CD14-positive monocyte (primary cell): ENCODE data around the gene NMT1. TPM values are rescaled to one million over a fixed set of nuclear protein-coding genes. Genes with fewer than 3 reads are reported as not detected.
A peak's percentile ranks its signal among the peaks of the same experiment; 100 is the strongest.

Source experiments
- DNase-seq, 3 donors: peaks; one replicate each; pipeline ENCODE4 v3.0.0-alpha.2; 2011 to 2022
- H2AFZ ChIP-seq: 2 replicates; pipeline ENCODE4 v1.6.0; 2012; ENCODE audit warnings: mild to moderate bottlenecking, low read depth, low read length, inconsistent platforms; ENCODE audit not compliant: insufficient read depth, poor library complexity, severe bottlenecking
- H3K27ac ChIP-seq, 2 donors: 1 replicate in 1 of 2; 2 replicates in 1 of 2; pipeline ENCODE4 v1.5.1; 2012 to 2013; ENCODE audit warnings: low read length in 2 of 2, control low read depth in 1 of 2, inconsistent platforms in 1 of 2, low read depth in 1 of 2, mild to moderate bottlenecking in 1 of 2
- H3K27me3 ChIP-seq, 2 donors: one replicate each; pipeline versions ENCODE4 v1.6.0 to v1.6.1; 2011 to 2013; ENCODE audit warnings: low read length in 2 of 2; ENCODE audit not compliant: control insufficient read depth in 2 of 2, insufficient read depth in 2 of 2
- H3K36me3 ChIP-seq, 2 donors: replicated peaks in 1 of 2; 1 replicate in 1 of 2; 2 replicates in 1 of 2; pipeline versions ENCODE4 v1.5.1 to v1.6.1; 2012 to 2013; ENCODE audit warnings: low read length in 2 of 2, control low read depth in 1 of 2, inconsistent platforms in 1 of 2, mild to moderate bottlenecking in 1 of 2; ENCODE audit not compliant: insufficient read depth in 2 of 2, control insufficient read depth in 1 of 2
- H3K4me1 ChIP-seq, 2 donors: 1 replicate in 1 of 2; 2 replicates in 1 of 2; pipeline versions ENCODE4 v1.5.1 to v1.6.1; 2012 to 2013; ENCODE audit warnings: low read length in 2 of 2, control low read depth in 1 of 2, inconsistent platforms in 1 of 2, mild to moderate bottlenecking in 1 of 2, moderate library complexity in 1 of 2; ENCODE audit not compliant: insufficient read depth in 2 of 2, control insufficient read depth in 1 of 2
- H3K4me2 ChIP-seq: replicated peaks from 2 replicates; pipeline ENCODE3; 2012; ENCODE audit warnings: low read length, moderate library complexity, mild to moderate bottlenecking; ENCODE audit not compliant: poor library complexity, severe bottlenecking; ENCODE audit errors: extremely low read depth
- H3K4me3 ChIP-seq, 3 experiments: fragments of 200-600 bp in 1 of 3; sonication (generic) in 1 of 3; replicated peaks in 1 of 3; 1 replicate in 2 of 3; 2 replicates in 1 of 3; pipeline ENCODE4 v1.5.1; 2011 to 2013; ENCODE audit warnings: low read length in 3 of 3, mild to moderate bottlenecking in 3 of 3, control low read depth in 2 of 3, low read depth in 2 of 3, inconsistent platforms in 1 of 3, moderate library complexity in 1 of 3
- H3K79me2 ChIP-seq: 2 replicates; pipeline ENCODE4 v1.6.0; 2012; ENCODE audit warnings: mild to moderate bottlenecking, control low read depth, inconsistent platforms, low read length, moderate library complexity; ENCODE audit not compliant: insufficient read depth
- H3K9ac ChIP-seq: 2 replicates; pipeline ENCODE4 v1.6.0; 2017; ENCODE audit warnings: low read length, mild to moderate bottlenecking; ENCODE audit not compliant: insufficient read depth, poor library complexity, severe bottlenecking
- H3K9me3 ChIP-seq, 2 donors: replicated peaks in 1 of 2; 1 replicate in 1 of 2; 2 replicates in 1 of 2; pipeline versions ENCODE4 v1.5.1 to v1.6.1; 2012 to 2013; ENCODE audit warnings: low read length in 2 of 2, control low read depth in 1 of 2; ENCODE audit not compliant: control insufficient read depth in 1 of 2, insufficient read depth in 1 of 2
- H4K20me1 ChIP-seq: 2 replicates; pipeline ENCODE4 v1.6.0; 2012; ENCODE audit warnings: mild to moderate bottlenecking, low read length, control low read depth, moderate library complexity; ENCODE audit not compliant: insufficient read depth
- H3K27ac Mint-ChIP-seq, 7 donors: one replicate each; pipeline ENCODE4 v1.8.0; 2020; ENCODE audit warnings: mild to moderate bottlenecking in 7 of 7, mixed read lengths in 7 of 7, moderate library complexity in 6 of 7, inconsistent platforms in 2 of 7
- H3K27me3 Mint-ChIP-seq, 3 donors: one replicate each; pipeline ENCODE4 v1.8.0; 2021 to 2022; ENCODE audit warnings: low read depth in 3 of 3, mild to moderate bottlenecking in 3 of 3, mixed read lengths in 3 of 3, moderate library complexity in 3 of 3, inconsistent platforms in 1 of 3
- H3K36me3 Mint-ChIP-seq, 2 donors: one replicate each; pipeline ENCODE4 v1.8.0; 2020; ENCODE audit warnings: mixed read lengths in 2 of 2, inconsistent platforms in 1 of 2, mild to moderate bottlenecking in 1 of 2
- H3K4me1 Mint-ChIP-seq: one replicate; pipeline ENCODE4 v1.8.0; 2020; ENCODE audit warnings: mild to moderate bottlenecking, mixed read lengths
- H3K4me3 Mint-ChIP-seq, 2 donors: one replicate each; pipeline ENCODE4 v1.8.0; 2020; ENCODE audit warnings: mild to moderate bottlenecking in 2 of 2, mixed read lengths in 2 of 2, moderate library complexity in 1 of 2
- H3K9me3 Mint-ChIP-seq, 7 donors: one replicate each; pipeline ENCODE4 v1.8.0; 2020 to 2022; ENCODE audit warnings: mixed read lengths in 7 of 7, mild to moderate bottlenecking in 6 of 7, moderate library complexity in 6 of 7, inconsistent platforms in 2 of 7
- WGBS: methylation state at CpG from one replicate; pipeline ENCODE4 v1.1.5; 2013; ENCODE audit warnings: missing lambda C conversion rate; ENCODE audit not compliant: insufficient coverage; 5-methylcytosine and 5-hydroxymethylcytosine counted together
- intact Hi-C, 2 donors: fragments of 100-400 bp; cut with micrococcal nuclease; formaldehyde crosslinking; loops; one replicate each; pipeline versions ENCODE4 v1.15.0 to v1.15.1; 2023
- polyA plus RNA-seq, 3 donors: library from polyadenylated mRNA; depleted of rRNA in 1 of 3; unstranded in 2 of 3; stranded (reverse) in 1 of 3; fragments of 300-500 nt in 2 of 3; fragments of >200 nt in 1 of 3; fragmentation: Illumina TruSeq in 2 of 3; gene quantifications; 1 replicate in 2 of 3; 2 replicates in 1 of 3; pipeline ENCODE4 v1.2.3, GENCODE V29; 2012 to 2021
- TF ChIP-seq, protein P1 (sequence below): fragments of 200-600 bp; IDR thresholded peaks from one replicate; pipeline ENCODE4 v1.8.0; 2022; ENCODE audit warnings: antibody characterized with exemption, mild to moderate bottlenecking

The NMT1 gene
- polyA plus RNA-seq, 3 donors, result 27.2 to 50.2 (median 45.1) TPM

DNA sequence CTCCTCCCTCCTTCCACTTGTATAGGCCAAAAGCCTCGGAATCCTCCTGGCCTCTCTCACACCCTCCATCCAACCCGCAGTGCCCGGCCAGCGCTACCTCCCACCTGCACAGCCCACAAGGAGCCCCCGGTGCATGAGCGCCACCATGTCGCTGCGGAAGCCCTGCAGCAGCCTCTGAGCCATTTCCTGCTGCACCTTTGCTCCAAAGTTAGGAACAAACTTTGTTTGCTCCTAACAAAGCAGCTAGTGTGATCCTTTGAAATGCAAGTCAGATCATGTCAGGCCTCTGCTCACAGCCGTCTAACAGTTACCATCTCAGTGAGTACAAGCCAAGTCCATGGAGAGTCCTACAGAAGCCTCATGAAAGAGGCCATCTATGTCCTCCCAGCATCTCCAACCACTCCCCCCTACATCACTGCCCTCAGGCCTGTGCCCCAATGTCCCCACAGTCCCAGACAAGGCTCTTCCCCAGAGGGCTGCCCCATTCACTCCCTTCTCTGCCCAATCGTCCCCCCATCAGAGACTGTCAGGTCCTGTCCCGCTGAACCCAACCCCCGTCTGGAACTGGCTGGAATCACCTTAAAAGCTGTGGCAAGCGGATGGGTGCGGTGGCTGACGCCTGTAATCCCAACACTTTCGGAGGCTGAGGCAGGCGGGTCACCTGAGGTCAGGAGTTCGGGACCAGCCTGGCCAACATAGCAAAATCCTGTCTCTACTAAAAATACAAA, 17.1 kb upstream of the NMT1 start:
- no peaks in the 10 kb centered on the region for H3K4me1 ChIP-seq
- H3K79me2 ChIP-seq, result peaks cover 34% of the 10 kb centered on the region
- no peaks in the 10 kb centered on the region for H3K27me3 ChIP-seq
- H3K4me2 ChIP-seq, result no peak overlapping the region
- TF ChIP-seq, protein P1, sequence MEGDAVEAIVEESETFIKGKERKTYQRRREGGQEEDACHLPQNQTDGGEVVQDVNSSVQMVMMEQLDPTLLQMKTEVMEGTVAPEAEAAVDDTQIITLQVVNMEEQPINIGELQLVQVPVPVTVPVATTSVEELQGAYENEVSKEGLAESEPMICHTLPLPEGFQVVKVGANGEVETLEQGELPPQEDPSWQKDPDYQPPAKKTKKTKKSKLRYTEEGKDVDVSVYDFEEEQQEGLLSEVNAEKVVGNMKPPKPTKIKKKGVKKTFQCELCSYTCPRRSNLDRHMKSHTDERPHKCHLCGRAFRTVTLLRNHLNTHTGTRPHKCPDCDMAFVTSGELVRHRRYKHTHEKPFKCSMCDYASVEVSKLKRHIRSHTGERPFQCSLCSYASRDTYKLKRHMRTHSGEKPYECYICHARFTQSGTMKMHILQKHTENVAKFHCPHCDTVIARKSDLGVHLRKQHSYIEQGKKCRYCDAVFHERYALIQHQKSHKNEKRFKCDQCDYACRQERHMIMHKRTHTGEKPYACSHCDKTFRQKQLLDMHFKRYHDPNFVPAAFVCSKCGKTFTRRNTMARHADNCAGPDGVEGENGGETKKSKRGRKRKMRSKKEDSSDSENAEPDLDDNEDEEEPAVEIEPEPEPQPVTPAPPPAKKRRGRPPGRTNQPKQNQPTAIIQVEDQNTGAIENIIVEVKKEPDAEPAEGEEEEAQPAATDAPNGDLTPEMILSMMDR, result no peak
- H3K9me3 Mint-ChIP-seq, result no peaks in the 10 kb centered on the region
- no peak overlapping the region for H3K9ac ChIP-seq
- H3K4me1 Mint-ChIP-seq, result peaks cover 9% of the 10 kb centered on the region
- no peak overlapping the region for H3K27ac ChIP-seq
- no peak overlapping the region for H3K4me3 Mint-ChIP-seq
- no peak for DNase-seq
- no peaks in the 10 kb centered on the region for H4K20me1 ChIP-seq
- H3K36me3 Mint-ChIP-seq, result peaks cover 4 to 24% of the 10 kb centered on the region in 2 donors
- no peak overlapping the region for H2AFZ ChIP-seq
- H3K27me3 Mint-ChIP-seq, result peaks cover 0 to 2% (median 0%) of the 10 kb centered on the region in 3 donors
- intact Hi-C loops, result no loop called here
- no peak overlapping the region for H3K4me3 ChIP-seq
- H3K9me3 ChIP-seq, result no peaks in the 10 kb centered on the region
- WGBS, result 96% methylated on average over 15 of the region's 18 CpGs
- H3K27ac Mint-ChIP-seq, result no peak overlapping the region
- no peaks in the 10 kb centered on the region for H3K36me3 ChIP-seq

DNA sequence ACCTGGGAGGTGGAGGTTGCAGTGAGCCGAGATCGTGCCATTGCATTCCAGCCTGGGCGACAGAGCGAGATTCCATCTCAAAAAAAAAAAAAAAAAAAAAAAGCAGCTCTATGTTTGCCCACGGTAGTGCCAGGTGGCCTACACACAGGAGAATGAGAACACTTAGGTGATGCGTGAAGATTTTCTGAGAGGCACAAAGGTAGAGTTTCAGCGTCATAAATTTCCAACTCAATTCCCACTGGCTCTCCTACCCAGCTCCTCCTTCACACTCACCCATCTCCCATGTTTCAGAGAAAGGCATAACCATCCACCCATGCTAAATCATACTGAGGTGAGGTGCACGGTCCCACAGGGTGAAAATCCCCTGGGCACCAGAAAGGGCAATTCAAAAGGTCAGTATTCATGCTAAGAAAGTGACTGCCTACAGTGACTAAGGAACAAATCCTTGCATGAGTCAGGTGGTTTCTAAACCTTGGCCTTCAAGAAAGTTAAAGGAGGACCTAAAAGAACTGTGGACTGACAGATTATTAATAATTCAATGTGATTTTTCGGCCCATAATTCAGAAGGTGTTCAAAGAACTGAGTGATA, 14.5 kb upstream of the NMT1 start:
- intact Hi-C loops, result no loop called here
- H3K9me3 Mint-ChIP-seq, result no peaks in the 10 kb centered on the region
- no peak for DNase-seq
- no peak overlapping the region for H3K4me3 ChIP-seq
- H3K9me3 ChIP-seq, result no peaks in the 10 kb centered on the region
- peaks cover 50% of the 10 kb centered on the region for H3K79me2 ChIP-seq
- H3K4me3 Mint-ChIP-seq, result no peak overlapping the region
- H3K27me3 ChIP-seq, result no peaks in the 10 kb centered on the region
- TF ChIP-seq, protein P1, result no peak
- H3K36me3 ChIP-seq, result no peaks in the 10 kb centered on the region
- whole genome bisulfite sequencing, result 83% methylated on average over 1 of the region's 9 CpGs
- no peak overlapping the region for H3K4me2 ChIP-seq
- peaks cover 4 to 24% of the 10 kb centered on the region in 2 donors for H3K36me3 Mint-ChIP-seq
- peaks cover 0 to 2% (median 2%) of the 10 kb centered on the region in 3 donors for H3K27me3 Mint-ChIP-seq
- peaks cover 10 to 12% of the 10 kb centered on the region in 2 donors for H3K4me1 ChIP-seq
- H3K27ac ChIP-seq, result no peak overlapping the region
- H3K27ac Mint-ChIP-seq, result peak overlapping the region in 1 of 7 donors; percentile 26
- H2AFZ ChIP-seq, result no peak overlapping the region
- H3K4me1 Mint-ChIP-seq, result peaks cover 20% of the 10 kb centered on the region
- no peaks in the 10 kb centered on the region for H4K20me1 ChIP-seq
- H3K9ac ChIP-seq, result no peak overlapping the region
